Nucleus accumbens (tissue), 56 donors: ENCODE results near the gene NUDT4.
A peak's percentile ranks its signal among the peaks of the same experiment; 100 is the strongest.
"Not testable (repeated sequence)": the region's sequence is repeated elsewhere in the genome, so short reads cannot be mapped to it uniquely, and the experiment has no call there.

Experiments used
- DNase-seq, 56 donors: peaks; one replicate each; lab custom pipeline; 2025; lab: John Stamatoyannopoulos, UW

Gene NUDT4

DNA sequence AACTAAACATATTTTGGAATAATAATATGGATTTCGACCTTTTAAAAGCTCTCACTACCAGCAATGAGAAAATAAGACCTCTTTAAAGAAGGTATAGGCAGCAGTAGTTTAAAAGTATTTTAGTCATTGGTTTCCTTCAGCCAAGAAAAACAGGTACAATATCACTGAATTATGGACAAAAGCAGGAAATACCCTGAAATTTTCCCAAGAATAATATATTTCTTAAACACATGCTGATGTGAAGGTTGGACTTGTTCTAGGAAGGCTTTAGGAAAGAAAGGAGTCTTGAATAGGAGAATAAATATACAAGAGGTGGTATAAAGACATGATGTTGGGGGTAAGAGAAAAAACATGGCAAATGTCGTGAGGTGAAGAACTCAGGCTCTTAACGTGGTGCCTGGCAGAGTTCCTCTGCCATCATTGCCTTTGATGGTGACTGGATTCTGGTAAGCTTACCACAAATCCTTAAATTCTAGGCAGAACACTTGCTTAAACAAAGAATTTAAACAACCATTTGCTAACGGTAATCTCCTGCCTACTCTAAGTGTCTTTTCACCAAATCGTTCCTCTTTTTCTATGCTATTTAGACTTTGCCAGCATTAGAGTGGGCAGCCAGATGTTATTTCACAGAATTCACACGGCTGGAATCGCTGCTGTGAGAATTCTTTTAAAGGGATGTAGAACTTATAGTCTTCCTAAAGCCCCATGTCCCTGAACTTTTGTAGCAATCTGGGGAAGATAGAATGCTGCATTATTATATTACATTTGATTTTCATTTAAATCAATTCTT lies 11.9 kb upstream of the NUDT4 start:
- DNase-seq: no peak

DNA sequence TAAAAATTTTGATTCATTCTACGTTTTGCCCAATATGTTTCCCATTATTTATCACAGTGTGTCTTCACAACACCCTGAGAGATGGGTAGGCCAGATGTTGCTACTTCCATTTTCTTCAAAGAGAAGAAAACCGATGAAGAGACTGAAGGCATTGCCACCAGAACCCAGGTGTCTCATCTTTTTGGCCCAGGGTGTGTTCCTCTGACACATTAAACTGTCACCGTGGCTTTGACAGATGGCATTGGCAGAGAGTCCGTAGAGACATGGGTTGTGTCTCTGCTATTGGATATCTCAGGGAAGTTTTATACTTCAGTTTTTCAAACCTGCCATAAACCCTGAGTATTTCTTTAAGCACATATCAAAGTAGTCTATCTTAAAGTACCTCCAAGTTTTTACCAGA lies 11.3 kb upstream of the NUDT4 start:
- DNase-seq: no peak

DNA sequence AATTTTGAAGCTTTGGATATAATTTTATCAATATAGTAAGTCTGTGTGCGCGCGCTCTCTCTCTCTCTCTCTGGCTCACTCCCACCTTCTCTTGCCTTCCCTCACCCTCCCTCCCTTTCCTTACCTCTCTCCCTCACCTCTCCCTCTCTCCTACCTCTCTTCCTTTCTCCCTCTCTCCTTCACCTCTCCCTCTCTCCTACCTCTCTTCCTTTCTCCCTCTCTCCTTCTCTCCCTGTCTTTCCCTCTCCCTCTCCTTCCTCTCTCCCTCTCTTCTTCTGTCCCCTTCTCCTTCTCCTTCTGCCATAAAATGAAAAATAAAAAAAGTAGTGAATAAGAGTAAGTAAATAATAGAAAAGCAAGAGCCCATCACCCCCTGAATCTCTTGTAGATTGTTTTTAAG lies 9.0 kb upstream of the NUDT4 start:
- DNase-seq: no peak

DNA sequence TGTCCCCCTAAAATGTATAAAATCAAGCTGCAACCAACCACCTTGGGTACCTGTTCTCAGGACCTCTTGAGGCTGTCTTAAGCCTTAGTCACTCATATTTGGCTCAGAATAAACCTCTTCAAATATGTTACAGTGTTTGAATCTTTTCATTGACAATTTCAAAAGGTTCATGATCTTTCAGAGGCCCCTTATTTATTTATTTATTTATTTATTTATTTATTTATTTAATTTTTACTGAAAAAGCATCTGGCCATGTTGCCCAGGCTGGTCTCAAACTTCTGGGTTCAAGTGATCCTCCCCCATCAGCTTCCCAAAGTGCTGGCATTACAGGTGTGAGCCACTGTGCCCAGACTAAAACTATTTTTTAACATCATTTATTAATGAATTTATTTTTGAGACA lies 8.2 kb upstream of the NUDT4 start:
- DNase-seq: no peak

DNA sequence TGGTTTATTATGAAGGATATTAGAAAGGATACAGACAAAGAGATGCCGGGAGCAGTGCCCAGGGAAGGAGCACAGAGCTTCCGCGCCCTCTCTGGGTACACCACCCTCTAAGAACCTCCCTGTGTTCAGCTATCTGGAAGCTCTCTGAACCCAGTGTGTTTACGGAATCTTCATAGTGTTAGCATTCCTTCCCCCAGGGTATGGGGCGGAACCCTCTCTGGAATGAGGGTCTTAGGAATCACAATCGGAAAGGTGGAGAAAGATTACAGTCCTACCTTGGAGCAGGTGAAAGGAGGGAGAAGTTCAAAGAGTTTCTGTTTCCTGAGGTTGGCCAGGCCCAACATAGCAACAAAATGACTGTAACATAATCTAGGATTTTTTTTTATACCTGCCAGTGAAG lies 6.8 kb upstream of the NUDT4 start:
- no peak for DNase-seq

DNA sequence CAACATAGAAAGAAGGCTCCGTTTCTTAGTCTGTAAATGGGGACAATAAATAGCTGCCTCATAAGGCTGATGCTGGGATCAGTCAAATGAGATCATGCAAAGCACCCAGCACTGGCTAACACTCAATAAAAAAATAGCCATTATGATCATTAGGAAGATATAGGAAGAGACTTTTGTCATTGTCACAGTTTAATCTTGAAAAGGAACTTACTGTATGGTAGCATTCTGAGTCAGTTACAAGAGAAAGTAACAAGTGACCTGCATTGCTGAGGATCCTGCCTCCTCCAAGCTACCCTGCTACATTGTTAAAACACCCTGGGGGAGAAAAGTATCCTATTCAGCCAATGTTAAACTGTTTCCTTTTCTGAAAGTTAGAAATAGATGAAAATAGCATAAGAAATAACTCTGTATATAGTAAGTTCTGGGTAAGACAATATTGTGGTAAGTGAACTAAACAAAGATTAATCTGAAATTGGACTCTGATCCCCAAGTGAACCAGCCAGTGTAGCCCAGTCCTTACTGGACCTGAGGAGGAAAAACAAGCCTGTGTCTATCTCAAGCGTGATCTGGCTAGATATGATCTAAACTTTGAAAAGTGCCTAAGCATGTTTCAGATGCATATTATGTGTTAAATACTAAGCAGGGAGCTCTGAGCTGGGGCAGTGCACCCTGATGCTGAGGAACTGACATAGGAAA lies 3.6 kb upstream of the NUDT4 start:
- DNase-seq: no peak

DNA sequence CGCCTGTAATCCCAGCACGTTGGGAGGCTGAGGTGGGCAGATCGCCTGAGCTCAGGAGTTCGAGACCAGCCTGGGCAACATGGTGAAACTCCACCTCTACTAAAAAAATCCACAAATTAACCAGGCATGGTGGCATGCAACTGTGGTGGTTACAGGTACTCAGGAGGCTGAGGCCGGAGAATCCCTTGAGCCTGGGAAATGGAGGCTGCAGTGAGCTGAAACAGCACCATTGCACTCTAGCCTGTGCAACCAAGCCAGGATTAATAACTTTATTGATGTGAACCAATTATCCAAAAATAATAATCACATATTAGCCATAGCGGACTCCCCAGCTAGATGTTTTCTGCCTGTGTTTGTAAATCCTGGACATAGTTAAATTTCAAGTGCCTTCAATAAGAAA lies 1.8 kb upstream of the NUDT4 start:
- DNase-seq: no peak

DNA sequence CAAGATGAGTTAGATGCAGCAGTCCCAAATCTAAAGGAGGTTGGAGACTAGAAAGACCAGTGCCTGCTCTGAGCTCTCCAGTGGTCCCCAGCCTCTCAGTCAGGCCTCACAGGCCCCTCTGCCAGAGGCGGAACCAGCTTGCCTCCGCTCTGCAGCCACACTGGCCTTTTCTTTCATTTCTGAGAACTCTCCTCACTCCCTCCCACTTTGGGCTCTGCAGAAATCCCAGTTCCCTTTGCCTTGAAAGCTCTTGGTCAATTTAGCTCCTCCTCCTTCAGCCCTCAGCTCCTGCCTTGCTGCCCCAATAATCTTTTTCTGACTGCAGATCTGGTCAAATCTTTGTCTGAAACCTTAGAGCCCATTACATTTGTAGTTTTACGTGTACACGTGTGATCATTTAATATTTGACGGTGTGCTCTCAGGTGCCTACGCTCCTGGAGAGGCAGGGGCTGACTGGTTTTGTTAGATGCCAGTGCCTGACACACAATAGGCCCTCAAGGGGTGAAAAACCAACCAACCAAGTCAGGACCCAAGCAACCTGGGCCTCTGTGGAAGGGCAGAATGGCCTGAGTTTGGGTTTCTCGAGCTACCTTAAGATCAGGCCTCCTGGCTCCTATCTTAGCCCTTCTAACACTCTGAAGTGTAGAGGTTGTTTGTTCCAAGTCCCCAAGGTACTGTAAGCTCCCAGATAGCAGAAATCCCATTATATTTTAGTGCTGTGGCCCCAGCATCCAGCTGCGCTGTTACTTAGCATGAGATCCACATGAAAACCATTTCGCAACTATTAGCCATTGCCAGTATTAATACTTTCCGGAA lies 1.1 kb upstream of the NUDT4 start:
- DNase-seq: peak in 21 of 56 donors; percentile 3 to 45 (median 19)

DNA sequence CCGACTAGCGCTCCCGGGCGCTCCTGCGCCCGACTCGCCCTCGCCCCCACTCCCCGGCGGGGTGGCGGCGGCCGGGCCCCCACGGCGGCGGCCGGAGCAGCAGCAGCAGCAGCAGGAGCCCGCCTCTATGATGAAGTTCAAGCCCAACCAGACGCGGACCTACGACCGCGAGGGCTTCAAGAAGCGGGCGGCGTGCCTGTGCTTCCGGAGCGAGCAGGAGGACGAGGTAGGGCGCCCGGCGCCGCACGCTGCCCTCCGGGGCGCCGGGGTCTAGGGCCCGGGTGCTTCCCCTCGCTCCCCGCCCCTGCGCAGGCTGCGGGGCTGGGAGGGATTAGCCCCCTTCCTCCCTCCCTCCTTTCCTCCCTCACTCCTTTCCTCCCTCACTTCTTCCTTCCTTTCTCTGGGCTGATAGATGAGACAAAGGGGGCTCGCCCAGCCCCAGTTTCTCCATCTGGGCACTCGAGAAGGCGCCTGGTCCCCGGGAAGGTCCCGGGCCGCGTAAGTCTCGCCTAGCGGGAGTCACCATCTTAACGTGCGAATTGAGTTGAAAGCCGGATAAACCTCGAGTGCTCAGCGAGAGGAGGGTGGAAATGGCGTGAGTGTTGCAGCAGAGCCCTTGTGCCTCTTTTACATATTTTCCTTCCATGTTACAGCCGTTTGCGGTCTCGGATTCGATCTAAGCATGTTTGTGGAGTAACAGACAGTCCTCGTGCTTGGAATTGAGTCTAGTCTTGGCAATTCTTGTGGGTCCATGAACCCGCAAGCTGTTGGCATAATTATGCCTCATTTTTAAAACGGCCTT lies 672 bp downstream of the NUDT4 start:
- DNase-seq: peak in 33 of 56 donors; percentile 3 to 61 (median 36)

DNA sequence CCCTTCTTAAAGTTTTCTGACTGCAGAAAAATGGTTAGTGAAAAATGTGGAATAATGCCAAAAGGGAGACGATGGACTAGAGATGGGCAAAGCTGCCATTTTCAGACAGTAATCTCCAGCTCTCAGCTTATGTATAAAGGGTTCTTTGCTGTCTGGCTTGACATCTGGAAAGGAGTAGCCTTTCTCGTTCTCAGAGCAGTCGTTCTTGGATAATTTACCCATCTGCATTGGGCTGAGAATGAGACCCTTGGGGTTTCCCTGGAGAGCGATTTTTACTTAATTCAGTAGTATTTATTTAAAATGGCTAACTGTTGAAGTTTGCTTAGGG lies 1.2 kb downstream of the NUDT4 start:
- peak in 1 of 56 donors; percentile 50 for DNase-seq

DNA sequence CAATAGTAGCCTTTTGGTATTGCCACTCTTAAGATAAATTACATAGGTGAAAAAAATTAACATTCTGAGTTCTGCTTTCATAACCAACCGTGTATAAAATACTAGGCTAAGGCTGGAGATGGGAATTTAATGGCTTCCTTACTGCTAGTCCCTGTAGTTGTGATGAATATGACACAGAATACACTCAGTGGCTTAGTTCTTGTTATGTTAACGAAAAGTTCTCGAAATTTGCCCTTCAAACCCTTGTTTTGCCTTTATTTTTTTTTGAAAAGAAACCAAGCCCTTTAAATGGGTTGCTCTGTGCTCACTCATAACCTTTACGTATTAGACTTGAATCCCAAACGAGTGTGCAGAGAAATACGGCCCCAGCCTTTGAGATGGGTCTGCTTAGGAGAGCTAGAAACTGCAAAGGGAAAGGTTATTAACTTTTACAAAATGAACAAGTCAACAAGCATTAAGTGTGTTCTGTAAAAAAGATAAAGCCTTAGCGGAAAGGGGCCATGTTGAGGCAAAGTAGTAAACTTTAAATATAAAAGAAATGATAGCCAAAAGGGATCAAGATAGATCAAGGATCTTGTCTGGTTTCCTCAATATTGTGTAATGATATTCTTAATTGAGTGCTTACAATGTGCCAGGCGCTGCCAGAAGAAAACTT lies 1.7 kb downstream of the NUDT4 start:
- peak in 1 of 56 donors; percentile 3 for DNase-seq

DNA sequence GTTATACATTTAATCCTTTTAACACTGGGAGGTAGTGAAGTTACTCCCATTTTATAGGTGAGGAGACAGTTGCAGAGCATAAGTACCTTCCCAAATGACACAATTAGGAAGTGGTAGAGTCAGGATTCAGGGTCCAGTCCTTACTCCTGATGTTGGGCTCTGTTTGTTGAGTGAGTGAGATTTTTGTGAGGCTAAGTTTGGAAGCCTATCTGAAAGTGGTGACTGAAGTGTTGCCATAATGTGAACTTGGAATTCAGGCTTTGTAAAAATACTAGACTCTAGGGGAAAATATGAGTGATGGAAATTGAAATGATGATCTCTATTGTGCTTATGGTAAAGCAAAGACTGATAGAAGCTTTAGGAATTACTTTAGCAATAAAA lies 2.2 kb downstream of the NUDT4 start:
- no peak for DNase-seq

DNA sequence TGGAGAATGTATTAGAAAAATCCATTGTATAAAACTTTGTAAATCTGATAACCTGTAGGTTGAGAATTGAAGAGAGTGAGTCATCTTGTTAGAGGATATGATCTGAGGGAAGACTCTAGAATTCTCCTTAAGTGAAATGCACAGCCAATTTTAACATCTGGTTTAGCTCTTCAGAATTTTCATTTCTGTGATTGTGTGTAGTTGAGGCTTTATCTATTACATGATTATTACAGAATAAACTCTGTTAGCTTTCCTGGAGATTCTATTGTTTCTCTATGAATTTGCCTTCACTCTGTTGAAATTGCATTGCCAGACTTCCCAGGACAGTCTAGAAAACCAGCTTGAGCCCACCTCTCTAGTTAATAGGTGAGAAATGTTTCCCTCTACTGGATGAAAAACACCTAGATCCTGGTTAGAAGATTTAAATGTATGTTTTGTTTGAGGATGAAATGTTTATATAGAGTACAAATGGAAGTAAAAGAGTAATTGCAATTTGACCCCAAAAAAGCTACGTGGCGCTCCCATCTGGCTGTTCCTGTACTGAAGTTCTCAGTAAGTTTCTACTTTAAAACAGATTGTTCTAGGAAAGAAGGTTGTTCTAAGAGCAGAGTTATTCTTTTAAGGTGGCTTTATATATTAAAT lies 2.9 kb downstream of the NUDT4 start:
- no peak for DNase-seq

DNA sequence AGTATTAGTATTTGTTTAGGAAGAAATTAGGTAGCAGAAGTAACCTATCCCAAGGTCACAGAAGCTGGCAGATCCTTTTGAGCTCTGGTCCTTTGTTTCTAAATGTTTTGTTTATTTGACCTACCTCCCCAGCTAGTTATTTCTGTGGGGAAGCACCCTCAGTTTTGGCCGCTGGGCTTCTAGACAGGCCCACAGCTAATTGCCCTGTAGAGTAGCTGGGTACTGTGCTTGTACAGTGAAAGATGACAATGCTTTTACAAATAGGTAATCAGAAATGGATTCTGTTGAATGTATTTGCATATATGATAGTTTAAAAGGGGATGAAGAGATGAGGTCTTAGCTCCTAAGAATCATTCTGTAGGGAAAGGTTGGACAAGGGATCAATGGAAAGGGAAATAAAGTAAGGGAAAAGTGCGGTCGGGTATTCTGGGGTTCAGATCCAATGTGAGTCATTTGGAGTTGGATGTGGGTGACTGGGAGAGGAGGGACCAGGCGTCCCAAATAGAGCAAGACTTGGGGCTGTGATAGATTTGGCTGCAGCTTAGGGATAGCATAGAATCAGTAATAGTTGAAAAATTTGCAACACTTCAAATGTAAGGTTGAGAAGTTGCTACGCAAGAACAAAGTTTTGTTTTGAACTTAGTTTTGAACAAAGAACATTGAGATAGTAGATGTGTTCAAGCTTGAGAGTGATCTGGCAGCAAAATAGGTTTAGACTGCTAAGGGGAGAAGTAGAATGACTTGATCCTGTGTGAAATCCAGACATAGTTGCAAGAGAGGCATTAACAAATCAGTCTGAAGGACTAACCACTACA lies 3.6 kb downstream of the NUDT4 start:
- DNase-seq: no peak

DNA sequence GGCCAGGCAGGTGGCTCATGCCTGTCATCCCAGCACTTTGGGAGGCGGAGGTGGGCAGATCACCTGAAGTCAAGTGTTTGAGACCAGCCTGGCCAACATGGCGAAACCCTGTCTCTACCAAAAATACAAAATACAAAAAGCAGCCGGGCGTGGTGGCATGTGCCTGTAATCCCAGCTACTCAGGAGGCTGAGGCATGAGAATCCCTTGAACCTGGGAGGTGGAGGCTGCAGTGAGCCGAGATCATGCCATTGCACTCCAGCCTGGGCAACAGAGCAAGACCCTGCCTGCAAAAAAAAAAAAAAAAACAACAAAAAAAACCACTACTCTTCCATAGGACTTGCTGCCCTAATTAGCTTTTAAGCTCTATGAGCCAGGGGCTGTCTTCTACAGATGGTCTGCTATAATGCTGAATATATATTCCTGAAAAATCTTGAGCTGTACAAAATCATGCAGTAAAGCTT lies 4.3 kb downstream of the NUDT4 start:
- DNase-seq: not testable (repeated sequence)

DNA sequence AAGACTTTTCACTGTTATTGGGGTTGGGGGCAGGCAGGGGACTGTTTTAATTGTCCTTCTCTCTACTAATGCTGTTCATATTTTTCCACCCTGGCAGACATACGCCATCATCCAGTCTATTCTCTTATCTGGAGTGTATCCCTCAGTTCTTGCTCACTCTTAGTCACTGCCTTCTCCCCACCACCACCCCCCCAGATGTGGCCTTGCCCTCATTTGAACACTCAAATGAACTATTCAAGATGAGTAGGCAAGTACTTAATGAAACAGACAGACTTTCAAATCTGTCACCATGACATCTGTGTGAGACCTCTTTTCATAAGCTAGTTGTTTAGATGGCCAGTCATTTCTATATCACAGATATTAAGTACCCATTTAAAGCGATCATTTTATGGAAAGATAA lies 10.1 kb downstream of the NUDT4 start:
- no peak for DNase-seq

DNA sequence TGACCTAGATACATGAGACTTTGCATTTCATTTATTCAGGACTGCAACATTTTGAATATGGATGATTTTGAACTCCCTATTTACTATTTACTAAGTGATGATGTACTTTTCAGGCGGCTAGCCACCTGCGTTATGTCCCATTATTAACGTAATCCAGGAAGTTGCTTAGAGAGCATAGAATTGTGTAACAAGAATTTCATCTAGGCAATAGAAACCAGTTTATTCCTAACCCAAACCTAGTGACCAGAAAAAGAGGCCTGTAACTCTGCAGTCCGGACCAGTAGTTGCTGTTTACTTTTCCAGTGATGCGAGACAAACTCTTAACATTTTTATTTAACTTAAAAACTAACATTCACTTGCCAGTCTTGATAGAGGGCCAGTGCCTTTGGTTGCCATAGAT lies 12.3 kb downstream of the NUDT4 start:
- DNase-seq: no peak

DNA sequence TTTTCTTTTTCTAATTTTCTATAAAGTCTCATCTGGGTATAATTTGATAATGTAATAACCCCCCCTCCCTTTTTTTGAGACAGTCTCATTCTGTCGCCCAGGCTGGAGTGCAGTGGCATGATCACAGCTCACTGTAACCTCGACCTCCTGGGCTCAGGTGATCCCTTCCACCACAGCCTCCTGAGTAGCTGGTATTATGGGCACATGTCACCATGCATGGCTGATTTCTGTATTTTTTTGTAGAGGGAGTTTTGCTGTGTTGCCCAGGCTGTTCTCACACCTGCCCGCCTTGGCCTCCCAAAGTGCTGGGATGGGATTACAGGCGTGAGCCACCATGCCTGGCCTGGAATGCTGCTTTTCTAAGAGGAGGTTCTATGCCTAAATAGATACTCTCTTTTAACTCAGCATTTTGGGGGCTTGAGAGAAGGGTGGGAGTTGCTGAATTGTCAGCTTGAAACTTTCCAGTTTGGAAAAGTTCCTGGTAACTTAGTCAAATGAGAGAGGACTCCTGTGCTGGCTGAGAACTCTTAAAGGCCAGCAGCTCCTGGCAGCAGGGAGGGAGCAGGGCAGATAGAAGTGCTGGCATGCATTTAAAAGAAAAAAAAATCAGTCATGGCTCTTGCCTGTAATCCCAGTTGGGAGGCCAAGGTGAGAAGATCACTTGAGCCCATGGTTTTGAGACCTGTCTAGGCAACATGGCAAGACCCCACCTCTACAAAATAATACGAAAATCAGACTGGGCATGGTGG lies 13.0 kb downstream of the NUDT4 start:
- DNase-seq: no peak
